ENCODE data around the gene USP48.

USP48 gene

DNA sequence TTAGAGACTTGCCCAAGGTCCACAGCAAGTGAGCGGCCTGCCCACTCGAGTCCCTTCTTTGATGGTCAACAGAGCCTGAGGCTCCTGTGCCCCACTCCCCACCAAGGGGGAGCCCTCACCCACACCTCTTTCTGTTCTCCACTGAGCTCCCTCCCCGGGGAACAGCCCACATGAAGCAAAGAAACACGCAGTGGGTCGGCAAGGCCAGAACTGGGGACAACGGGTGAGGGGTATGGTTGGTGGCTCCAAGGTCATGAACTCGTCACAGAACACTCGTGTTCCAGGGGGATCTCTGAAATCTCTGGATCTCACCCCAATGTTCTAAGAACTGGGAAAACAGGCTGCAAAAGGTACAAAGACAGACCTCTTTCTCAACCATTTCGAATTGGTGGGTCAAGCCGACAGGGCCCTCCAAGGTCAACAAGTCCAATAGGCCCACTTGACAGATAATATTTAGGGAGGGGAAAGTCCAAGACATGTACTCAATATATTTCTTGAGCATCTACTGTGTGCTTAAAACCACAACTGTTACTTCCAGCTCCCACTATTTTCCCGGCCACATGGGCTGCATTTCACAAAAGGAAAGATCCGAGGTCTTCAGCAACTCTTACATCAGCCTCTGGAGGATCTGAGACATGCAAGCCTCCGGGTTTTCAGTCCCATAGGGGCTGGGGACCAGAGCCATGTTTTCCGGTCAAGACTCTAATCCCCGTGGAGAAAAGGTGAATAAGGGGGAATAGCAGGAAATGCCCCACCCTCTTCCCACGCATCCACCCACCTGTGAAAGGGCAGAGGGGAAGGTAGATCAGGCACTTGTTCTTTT lies 112.7 kb downstream of the USP48 start (continued):
- TF ChIP-seq ZNF274 (IDR thresholded peaks at IDR 0.05; ENCODE audit: low read length) (no peak), ZNF274 (tag by site-specific recombination; IDR thresholded peaks at IDR 0.05; ENCODE audit: borderline replicate concordance) (no peak), ZNF433 (tag by site-specific recombination; IDR thresholded peaks at IDR 0.05; ENCODE audit: low read depth) (no peak), ZNF155 (tag by site-specific recombination; IDR thresholded peaks at IDR 0.05) (no peak), ZNF248 (tag by site-specific recombination; IDR thresholded peaks at IDR 0.05) (no peak), ZFHX2 (tag by site-specific recombination; conservative IDR thresholded peaks at IDR 0.05) (peak; percentile 70)
- TF ChIP-seq, protein P1, sequence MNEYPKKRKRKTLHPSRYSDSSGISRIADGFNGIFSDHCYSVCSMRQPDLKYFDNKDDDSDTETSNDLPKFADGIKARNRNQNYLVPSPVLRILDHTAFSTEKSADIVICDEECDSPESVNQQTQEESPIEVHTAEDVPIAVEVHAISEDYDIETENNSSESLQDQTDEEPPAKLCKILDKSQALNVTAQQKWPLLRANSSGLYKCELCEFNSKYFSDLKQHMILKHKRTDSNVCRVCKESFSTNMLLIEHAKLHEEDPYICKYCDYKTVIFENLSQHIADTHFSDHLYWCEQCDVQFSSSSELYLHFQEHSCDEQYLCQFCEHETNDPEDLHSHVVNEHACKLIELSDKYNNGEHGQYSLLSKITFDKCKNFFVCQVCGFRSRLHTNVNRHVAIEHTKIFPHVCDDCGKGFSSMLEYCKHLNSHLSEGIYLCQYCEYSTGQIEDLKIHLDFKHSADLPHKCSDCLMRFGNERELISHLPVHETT (tag by site-specific recombination; IDR thresholded peaks at IDR 0.05): no peak

DNA sequence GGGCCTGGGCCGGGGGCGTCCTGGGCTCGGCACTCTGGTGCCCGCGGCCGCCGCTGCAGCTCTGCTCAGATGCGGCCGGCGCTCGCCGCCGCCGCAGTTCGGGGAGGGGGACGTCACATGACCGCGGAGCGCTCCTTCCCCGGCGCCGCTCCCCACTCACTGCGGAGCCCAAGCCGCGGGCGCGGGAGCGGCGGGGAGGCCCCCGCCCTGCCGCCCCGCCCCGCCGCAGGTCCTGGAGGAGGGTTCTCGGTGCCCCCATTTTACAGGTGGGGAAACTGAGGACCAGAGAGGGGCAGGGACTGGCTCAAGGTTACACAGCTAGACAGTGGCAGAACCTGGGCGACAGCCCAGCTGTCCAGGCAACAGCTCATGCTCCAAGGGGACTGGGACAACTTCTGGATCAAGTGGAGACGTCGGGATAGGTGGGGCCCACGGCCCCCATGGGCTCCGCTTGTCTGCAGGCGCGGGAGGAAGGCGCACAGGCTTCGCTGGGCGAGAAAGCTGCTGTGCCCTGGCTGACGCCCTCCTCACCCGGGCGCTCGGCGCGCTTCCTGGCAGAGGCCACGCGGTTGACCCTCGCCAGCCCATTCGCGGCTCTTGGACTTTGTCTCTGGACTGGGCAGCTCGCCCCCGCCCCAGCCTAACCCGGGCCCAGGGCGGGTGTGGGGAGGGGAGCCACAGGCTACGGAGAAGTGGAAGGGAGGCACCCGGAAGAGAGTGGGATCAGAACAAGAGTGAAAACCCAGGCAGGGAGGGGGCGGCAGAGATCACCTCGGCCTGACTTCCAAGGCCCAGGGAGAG lies 113.5 kb downstream of the USP48 start, which contains the start of gene RAP1GAP:
TSS of gene RAP1GAP (minus strand) at position 100 of the 801 bp plus-strand sequence. CDS start 49,325 bp downstream, outside the sequence.
- no peaks in the 10 kb centered on the region for H3K9me3 ChIP-seq (ENCODE audit: control insufficient read depth, insufficient read depth, low read depth, low read length)
- no peaks in the 10 kb centered on the region for H3K4me1 ChIP-seq (ENCODE audit: control insufficient read depth, insufficient read depth, low read length)
- ChIA-PET CTCF (no interaction called here), POLR2A (interaction anchor here (1.4 kb wide), 1 partner anchor 113 kb away, joined by 4 read pairs; no protein-coding TSS in a partner anchor)
- H3K36me3 ChIP-seq (ENCODE audit: control insufficient read depth in 2 of 2, insufficient read depth in 1 of 2, low read length in 2 of 2): no peaks in the 10 kb centered on the region
- H3K4me3 ChIP-seq (ENCODE audit: low read depth, low read length): peak within 1 kb of the TSS; percentile 32
- no peak within 1 kb of the TSS for H3K27ac ChIP-seq (ENCODE audit: extremely low read depth, low read depth, low read length)
- TF ChIP-seq SP7 (tag by site-specific recombination; IDR thresholded peaks at IDR 0.05) (0 out of 2 replicates have a peak, but pooled peaks have one; percentile 33), ZNF23 (tag by site-specific recombination; IDR thresholded peaks at IDR 0.05; ENCODE audit: borderline replicate concordance) (no peak), ZSCAN30 (tag by site-specific recombination; IDR thresholded peaks at IDR 0.05) (peak; percentile 58; the same call in 1 of the 2 replicates), ZNF133 (tag by site-specific recombination; IDR thresholded peaks at IDR 0.05) (no peak), ZBTB48 (tag by site-specific recombination; IDR thresholded peaks at IDR 0.05) (no peak), PRDM1 (tag by site-specific recombination; IDR thresholded peaks at IDR 0.05) (no peak), EGR2 (tag by site-specific recombination; IDR thresholded peaks at IDR 0.05; ENCODE audit: low read depth) (peak; percentile 16; the same call in 1 of the 2 replicates), SALL2 (tag by site-specific recombination; IDR thresholded peaks at IDR 0.05; ENCODE audit: borderline replicate concordance) (no peak), BCL11B (tag by site-specific recombination; IDR thresholded peaks at IDR 0.05; ENCODE audit: low read depth) (no peak), ZNF19 (tag by site-specific recombination; IDR thresholded peaks at IDR 0.05; ENCODE audit: low read depth) (no peak), YY1 (tag by site-specific recombination; IDR thresholded peaks at IDR 0.05) (no peak), ZNF555 (tag by site-specific recombination; conservative IDR thresholded peaks at IDR 0.05) (no peak), SCRT2 (tag by site-specific recombination; IDR thresholded peaks at IDR 0.05) (no peak), ZNF510 (tag by site-specific recombination; IDR thresholded peaks at IDR 0.05; ENCODE audit: insufficient replicate concordance) (no peak), ZNF140 (tag by site-specific recombination; IDR thresholded peaks at IDR 0.05) (no peak), ZNF768 (tag by site-specific recombination; IDR thresholded peaks at IDR 0.05) (peak; percentile 71; the same call in 1 of the 2 replicates)
- TF ChIP-seq, protein P2, sequence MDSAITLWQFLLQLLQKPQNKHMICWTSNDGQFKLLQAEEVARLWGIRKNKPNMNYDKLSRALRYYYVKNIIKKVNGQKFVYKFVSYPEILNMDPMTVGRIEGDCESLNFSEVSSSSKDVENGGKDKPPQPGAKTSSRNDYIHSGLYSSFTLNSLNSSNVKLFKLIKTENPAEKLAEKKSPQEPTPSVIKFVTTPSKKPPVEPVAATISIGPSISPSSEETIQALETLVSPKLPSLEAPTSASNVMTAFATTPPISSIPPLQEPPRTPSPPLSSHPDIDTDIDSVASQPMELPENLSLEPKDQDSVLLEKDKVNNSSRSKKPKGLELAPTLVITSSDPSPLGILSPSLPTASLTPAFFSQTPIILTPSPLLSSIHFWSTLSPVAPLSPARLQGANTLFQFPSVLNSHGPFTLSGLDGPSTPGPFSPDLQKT (IDR thresholded peaks at IDR 0.05; ENCODE audit: borderline replicate concordance, low read depth, low read length): no peak
- TF ChIP-seq, protein P3, sequence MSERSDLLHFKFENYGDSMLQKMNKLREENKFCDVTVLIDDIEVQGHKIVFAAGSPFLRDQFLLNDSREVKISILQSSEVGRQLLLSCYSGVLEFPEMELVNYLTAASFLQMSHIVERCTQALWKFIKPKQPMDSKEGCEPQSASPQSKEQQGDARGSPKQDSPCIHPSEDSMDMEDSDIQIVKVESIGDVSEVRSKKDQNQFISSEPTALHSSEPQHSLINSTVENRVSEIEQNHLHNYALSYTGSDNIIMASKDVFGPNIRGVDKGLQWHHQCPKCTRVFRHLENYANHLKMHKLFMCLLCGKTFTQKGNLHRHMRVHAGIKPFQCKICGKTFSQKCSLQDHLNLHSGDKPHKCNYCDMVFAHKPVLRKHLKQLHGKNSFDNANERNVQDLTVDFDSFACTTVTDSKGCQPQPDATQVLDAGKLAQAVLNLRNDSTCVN (tag by site-specific recombination; optimal IDR thresholded peaks at IDR 0.05): peak; percentile 43
- TF ChIP-seq, protein P4, sequence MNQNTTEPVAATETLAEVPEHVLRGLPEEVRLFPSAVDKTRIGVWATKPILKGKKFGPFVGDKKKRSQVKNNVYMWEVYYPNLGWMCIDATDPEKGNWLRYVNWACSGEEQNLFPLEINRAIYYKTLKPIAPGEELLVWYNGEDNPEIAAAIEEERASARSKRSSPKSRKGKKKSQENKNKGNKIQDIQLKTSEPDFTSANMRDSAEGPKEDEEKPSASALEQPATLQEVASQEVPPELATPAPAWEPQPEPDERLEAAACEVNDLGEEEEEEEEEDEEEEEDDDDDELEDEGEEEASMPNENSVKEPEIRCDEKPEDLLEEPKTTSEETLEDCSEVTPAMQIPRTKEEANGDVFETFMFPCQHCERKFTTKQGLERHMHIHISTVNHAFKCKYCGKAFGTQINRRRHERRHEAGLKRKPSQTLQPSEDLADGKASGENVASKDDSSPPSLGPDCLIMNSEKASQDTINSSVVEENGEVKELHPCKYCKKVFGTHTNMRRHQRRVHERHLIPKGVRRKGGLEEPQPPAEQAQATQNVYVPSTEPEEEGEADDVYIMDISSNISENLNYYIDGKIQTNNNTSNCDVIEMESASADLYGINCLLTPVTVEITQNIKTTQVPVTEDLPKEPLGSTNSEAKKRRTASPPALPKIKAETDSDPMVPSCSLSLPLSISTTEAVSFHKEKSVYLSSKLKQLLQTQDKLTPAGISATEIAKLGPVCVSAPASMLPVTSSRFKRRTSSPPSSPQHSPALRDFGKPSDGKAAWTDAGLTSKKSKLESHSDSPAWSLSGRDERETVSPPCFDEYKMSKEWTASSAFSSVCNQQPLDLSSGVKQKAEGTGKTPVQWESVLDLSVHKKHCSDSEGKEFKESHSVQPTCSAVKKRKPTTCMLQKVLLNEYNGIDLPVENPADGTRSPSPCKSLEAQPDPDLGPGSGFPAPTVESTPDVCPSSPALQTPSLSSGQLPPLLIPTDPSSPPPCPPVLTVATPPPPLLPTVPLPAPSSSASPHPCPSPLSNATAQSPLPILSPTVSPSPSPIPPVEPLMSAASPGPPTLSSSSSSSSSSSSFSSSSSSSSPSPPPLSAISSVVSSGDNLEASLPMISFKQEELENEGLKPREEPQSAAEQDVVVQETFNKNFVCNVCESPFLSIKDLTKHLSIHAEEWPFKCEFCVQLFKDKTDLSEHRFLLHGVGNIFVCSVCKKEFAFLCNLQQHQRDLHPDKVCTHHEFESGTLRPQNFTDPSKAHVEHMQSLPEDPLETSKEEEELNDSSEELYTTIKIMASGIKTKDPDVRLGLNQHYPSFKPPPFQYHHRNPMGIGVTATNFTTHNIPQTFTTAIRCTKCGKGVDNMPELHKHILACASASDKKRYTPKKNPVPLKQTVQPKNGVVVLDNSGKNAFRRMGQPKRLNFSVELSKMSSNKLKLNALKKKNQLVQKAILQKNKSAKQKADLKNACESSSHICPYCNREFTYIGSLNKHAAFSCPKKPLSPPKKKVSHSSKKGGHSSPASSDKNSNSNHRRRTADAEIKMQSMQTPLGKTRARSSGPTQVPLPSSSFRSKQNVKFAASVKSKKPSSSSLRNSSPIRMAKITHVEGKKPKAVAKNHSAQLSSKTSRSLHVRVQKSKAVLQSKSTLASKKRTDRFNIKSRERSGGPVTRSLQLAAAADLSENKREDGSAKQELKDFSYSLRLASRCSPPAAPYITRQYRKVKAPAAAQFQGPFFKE (tag by site-specific recombination; IDR thresholded peaks at IDR 0.05; ENCODE audit: borderline replicate concordance): no peak
